BE2C (cell line): ENCODE results near the gene FOXR1.
"Not testable (repeated sequence)": the region's sequence is repeated elsewhere in the genome, so short reads cannot be mapped to it uniquely, and the experiment has no call there.

Source experiments
- DNase-seq: peaks from one replicate; pipeline ENCODE4 v3.0.0-alpha.2; 2020
- H3K27me3 ChIP-seq: fragments of 250-450 bp; sonication (Bioruptor Pico); 2 replicates; pipeline ENCODE4 v1.5.1; 2020; ENCODE audit warnings: mild to moderate bottlenecking
- H3K36me3 ChIP-seq: fragments of 250-450 bp; sonication (Bioruptor Pico); 2 replicates; pipeline ENCODE4 v1.5.1; 2020; ENCODE audit warnings: mild to moderate bottlenecking
- H3K4me1 ChIP-seq: fragments of 250-450 bp; sonication (Bioruptor Pico); 2 replicates; pipeline ENCODE4 v1.5.1; 2020
- H3K4me3 ChIP-seq: 2 replicates; pipeline ENCODE4 v1.5.1; 2011; ENCODE audit warnings: low read depth, low read length
- H3K9me3 ChIP-seq: fragments of 250-450 bp; sonication (Bioruptor Pico); 2 replicates; pipeline ENCODE4 v1.5.1; 2020
- CTCF ChIP-seq: IDR thresholded peaks from 2 replicates; pipeline ENCODE4 v1.5.1; 2012; ENCODE audit warnings: mild to moderate bottlenecking, low read depth, low read length

The FOXR1 gene

GRCh38 chr11:118939953-118940598, 31.5 kb upstream of the FOXR1 start:
- Histone ChIP-seq H3K9me3 (no peaks in the 10 kb centered on the region), H3K4me1 (peaks cover 9% of the 10 kb centered on the region), H3K36me3 (no peaks in the 10 kb centered on the region), H3K4me3 (no peak overlapping the region), H3K27me3 (no peaks in the 10 kb centered on the region)
- no peak for TF ChIP-seq CTCF
- peak; percentile 39 for DNase-seq

GRCh38 chr11:118947091-118947490, 24.5 kb upstream of the FOXR1 start:
- Histone ChIP-seq H3K4me3 (no peak overlapping the region), H3K27me3 (no peaks in the 10 kb centered on the region), H3K9me3 (no peaks in the 10 kb centered on the region), H3K4me1 (no peaks in the 10 kb centered on the region), H3K36me3 (no peaks in the 10 kb centered on the region)
- TF ChIP-seq CTCF = no peak
- no peak for DNase-seq

GRCh38 chr11:118948000-118948399, 23.6 kb upstream of the FOXR1 start:
- DNase-seq = no peak
- no peak overlapping the region for H3K4me3 ChIP-seq
- no peaks in the 10 kb centered on the region for H3K9me3 ChIP-seq
- H3K4me1 ChIP-seq = no peaks in the 10 kb centered on the region
- no peaks in the 10 kb centered on the region; the same call in 1 of the 2 replicates for H3K27me3 ChIP-seq
- H3K36me3 ChIP-seq = no peaks in the 10 kb centered on the region
- TF ChIP-seq CTCF = no peak

GRCh38 chr11:118953265-118953664, 18.3 kb upstream of the FOXR1 start:
- Histone ChIP-seq H3K9me3 (no peaks in the 10 kb centered on the region), H3K4me3 (no peak overlapping the region), H3K4me1 (no peaks in the 10 kb centered on the region), H3K36me3 (no peaks in the 10 kb centered on the region), H3K27me3 (no peaks in the 10 kb centered on the region; the same call in 1 of the 2 replicates)
- no peak for TF ChIP-seq CTCF
- DNase-seq = peak; percentile 73

- not testable (repeated sequence) for H3K36me3 ChIP-seq, H3K9me3 ChIP-seq, H3K4me3 ChIP-seq, H3K27me3 ChIP-seq, H3K4me1 ChIP-seq, DNase-seq
These were observed 17.6 kb upstream of the FOXR1 start for GRCh38 chr11:118953976-118954375.

- no peaks in the 10 kb centered on the region for H3K36me3 ChIP-seq
- TF ChIP-seq CTCF = peak; percentile 96
- H3K9me3 ChIP-seq = no peaks in the 10 kb centered on the region
- peak; percentile 94 for DNase-seq
- H3K4me1 ChIP-seq = no peaks in the 10 kb centered on the region
- no peaks in the 10 kb centered on the region; the same call in 1 of the 2 replicates for H3K27me3 ChIP-seq
- no peak within 1 kb of the TSS for H3K4me3 ChIP-seq
These were observed 15.3 kb upstream of the FOXR1 start, which contains the start of gene UPK2 for GRCh38 chr11:118956094-118956846. UPK2 (plus strand) TSS chr11:118956298; CDS start chr11:118956351, 53 bp downstream.
